Stimulated activated naive CD4-positive, alpha-beta T cell treated with Interleukin-2 at 50 U/mL for 16 hours (primary cell): ENCODE data around the gene BMP8A.
"Not testable (repeated sequence)": the region's sequence is repeated elsewhere in the genome, so short reads cannot be mapped to it uniquely, and the experiment has no call there.

Experiments used
- DNase-seq: peaks from one replicate; lab custom pipeline; 2025; lab: John Stamatoyannopoulos, UW

Gene BMP8A, protein sequence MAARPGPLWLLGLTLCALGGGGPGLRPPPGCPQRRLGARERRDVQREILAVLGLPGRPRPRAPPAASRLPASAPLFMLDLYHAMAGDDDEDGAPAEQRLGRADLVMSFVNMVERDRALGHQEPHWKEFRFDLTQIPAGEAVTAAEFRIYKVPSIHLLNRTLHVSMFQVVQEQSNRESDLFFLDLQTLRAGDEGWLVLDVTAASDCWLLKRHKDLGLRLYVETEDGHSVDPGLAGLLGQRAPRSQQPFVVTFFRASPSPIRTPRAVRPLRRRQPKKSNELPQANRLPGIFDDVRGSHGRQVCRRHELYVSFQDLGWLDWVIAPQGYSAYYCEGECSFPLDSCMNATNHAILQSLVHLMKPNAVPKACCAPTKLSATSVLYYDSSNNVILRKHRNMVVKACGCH

DNA sequence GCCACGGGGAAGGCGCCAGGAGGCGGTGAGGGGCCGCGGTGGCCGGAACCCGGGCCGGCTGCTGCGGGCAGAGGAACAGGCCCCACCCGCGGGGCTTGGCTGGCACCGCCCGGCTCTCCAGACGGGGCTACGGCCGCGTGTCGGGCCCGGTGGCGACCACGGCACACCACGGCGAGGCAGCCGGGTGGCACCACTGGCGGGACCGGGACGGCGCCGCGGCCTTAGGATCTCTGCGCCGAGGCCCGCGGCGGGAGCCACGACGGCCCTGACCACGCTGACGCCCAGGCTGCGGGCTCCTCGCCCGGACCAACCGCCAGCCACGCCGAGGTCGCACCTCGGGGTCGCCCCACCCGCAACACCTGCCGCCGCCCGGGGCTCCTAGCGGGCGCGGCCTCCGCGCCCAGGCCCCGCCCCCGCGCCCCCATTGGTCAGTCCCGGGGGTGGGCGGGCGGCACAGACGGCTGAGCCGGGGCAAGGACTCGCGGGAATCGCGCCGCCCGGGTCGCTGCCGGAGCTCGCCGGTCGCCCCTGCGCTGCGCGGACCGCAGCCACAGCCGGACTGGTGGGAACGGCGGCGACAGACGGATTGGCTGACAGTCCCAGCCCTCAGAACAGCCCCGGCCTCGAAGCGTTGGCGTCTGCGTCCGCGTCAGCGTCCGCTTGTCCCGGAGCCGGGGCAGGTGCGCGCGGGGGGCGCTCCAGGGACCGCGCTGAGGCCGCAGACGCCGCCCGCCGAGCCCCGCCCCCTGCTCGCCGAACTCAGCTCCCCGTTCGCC is at the start of gene BMP8A:
Gene BMP8A, plus strand, starts transcription at position 491 of the 776 bp plus-strand sequence. CDS start 356 bp downstream, outside the sequence.
- DNase-seq = peak; percentile 66

DNA sequence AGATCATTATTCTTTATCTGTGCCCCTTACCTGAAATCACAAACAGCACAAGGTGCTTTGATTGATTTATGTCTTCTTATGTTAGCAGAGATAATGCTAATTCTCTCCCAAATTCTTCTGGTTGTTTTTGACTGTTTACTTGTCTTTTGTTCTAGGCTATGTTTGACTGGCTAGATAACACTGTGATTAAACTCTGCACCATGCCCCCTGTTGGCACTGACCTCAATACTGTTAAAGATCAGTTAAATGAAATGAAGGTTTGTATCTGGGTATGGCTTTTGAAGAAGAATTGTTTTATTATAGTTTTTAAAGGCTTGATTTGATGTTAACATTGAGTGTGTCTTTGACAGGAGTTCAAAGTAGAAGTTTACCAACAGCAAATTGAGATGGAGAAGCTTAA is 49.6 kb upstream of the BMP8A start:
- DNase-seq = no peak

DNA sequence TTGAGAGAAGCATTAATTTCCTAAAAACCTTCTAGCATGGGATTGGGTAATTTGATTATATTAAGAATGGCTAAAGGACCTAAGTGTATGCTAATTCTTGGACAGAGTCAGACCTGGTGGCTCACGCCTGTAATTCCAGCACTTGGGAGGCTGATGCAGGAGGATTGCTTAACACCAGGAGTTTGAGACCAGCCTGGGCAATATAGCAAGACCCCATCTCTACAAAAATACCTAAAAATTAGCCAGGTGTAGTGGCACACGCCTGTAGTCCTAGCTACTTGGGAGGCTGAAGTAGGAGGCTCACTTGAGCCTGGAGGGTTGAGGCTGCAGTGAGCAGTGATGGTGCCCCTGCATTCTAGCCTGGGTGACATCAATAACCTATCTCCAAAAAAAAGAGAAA is 45.9 kb upstream of the BMP8A start:
- no peak for DNase-seq

DNA sequence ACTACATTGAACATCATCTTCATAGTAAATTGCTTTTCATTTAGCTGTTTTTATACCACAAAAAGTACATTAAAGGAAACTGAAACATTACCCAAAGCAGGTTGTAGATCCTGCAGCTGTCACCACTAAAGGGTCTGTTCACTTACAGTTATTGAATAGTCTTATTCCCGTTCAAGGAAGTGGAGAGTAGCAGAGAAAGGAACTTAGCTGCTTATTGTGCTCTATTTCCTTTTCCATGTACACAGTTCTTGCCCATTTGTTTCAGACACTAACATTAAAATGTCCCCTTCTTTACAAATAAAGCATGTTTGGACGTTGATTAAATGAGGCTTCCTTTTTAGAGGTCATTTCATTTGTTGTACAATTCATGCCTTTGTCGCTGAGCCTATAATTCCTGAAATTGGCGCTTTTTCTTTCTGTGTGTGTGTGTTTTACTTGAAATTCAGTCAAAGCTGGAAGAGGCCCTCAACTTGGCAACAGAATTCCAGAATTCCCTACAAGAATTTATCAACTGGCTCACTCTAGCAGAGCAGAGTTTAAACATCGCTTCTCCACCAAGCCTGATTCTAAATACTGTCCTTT is 44.4 kb upstream of the BMP8A start:
- no peak for DNase-seq

DNA sequence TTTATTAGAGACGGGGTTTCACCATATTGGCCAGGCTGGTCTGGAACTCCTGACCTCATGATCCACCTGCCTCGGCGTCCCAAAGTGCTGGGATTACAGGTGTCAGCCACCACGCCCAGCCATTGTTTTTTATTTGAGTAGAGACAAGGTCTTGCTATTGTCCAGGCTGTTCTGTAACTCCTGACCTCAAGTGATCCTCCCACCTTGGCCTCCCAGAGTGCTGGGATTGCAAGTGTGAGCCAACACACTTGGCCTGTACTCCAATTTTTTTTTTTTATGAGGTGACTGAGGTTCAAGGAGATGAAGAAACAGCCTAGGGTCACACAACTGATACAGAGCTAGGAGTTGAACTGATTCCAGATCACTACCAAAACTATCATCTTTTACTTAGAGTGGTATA is 41.4 kb upstream of the BMP8A start:
- DNase-seq = not testable (repeated sequence)

DNA sequence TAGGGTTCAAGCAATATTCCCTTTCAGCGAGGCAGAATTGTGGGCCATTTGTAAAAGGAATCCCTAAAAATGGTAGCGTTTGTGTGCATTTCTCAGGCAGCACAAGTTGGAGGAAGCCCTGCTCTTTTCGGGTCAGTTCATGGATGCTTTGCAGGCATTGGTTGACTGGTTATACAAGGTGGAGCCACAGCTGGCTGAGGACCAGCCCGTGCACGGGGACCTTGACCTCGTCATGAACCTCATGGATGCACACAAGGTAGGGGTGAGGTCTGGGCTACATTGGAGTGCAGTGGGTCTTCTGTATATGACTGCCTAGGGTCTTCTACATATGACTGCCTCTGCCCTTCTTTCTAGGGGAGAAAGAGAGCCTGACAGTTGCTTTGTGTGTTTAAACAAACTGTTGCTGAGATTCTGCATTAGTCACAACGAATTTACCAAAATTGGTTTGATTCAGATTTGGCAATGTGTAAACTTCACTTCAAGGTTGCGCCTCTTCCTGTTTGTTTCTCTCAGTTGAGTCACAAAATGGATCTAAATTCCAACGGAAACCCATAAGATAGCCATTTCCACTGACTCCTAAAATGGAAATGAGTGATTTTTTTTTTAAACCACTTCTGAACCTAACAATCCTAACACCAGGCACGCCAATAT is 40.4 kb upstream of the BMP8A start:
- DNase-seq = no peak

DNA sequence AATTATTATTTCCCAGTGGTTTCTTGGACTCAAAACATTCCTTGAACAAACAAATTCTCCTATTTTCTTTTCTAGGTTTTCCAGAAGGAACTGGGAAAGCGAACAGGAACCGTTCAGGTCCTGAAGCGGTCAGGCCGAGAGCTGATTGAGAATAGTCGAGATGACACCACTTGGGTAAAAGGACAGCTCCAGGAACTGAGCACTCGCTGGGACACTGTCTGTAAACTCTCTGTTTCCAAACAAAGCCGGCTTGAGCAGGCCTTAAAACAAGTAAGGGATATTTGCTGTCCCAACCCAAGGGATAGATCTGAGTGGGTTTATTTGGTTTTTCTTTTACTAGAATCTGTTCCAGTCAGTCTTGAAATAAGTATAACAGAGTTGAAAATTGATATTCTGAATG is 39.4 kb upstream of the BMP8A start:
- DNase-seq = no peak

DNA sequence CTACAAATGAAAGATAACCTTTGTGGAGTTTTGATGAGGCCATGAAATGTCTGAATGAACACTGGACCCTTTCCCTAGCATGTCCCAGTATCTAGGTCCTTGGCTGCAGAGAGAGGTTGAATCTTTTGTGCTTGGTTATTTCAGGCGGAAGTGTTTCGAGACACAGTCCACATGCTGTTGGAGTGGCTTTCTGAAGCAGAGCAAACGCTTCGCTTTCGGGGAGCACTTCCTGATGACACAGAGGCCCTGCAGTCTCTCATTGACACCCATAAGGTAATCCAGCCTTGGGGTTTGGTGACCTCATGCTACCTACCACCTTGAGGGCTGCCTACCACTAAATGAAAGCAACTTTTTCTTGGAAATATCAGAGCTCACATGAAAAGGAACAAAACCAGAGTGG is 38.9 kb upstream of the BMP8A start:
- DNase-seq = no peak

DNA sequence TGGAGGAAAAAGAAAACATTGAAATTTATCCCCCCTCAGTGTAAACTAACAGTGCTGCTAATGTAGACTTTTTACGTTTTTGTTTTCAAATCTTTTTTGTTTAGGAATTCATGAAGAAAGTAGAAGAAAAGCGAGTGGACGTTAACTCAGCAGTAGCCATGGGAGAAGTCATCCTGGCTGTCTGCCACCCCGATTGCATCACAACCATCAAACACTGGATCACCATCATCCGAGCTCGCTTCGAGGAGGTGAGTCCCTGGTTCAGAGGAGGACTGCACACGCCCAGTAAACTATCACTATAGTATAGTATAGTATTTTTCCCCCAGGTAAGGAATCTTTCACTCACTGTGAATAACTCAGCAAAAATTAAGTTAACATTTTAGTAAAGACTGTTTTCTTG is 37.8 kb upstream of the BMP8A start:
- no peak for DNase-seq

DNA sequence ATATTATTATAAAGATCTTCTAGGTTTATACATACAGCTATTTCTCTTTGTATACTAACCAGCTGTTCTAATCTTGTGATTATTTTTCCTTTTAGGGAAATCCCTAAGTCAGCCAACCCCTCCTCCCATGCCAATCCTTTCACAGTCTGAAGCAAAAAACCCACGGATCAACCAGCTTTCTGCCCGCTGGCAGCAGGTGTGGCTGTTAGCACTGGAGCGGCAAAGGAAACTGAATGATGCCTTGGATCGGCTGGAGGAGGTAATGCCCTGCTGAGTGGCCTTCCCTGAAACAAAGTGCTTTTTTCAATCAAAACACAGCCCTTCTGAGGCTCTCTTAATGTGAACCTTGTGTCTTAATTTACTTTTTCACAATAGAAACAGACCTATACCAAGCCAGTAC is 32.4 kb upstream of the BMP8A start:
- DNase-seq = no peak

DNA sequence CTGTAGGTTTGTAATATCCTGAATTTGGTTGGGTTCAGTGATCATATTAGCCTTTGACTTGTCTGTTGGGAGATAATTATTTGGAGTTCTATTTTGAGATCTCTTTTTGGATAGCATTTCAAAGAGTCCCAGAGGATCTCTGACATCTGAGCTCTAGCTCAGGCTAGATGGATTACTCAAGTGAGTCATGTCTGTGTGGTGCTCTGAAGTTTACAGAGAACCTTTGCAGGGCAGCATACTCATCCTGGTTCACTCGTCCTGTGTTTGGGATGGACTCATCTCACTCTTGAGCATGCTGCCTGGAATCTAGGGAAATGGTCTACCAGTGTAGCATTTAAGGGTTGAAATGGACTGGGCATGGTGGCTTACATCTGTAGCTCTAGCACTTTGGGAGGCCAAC is 29.4 kb upstream of the BMP8A start:
- DNase-seq = no peak

DNA sequence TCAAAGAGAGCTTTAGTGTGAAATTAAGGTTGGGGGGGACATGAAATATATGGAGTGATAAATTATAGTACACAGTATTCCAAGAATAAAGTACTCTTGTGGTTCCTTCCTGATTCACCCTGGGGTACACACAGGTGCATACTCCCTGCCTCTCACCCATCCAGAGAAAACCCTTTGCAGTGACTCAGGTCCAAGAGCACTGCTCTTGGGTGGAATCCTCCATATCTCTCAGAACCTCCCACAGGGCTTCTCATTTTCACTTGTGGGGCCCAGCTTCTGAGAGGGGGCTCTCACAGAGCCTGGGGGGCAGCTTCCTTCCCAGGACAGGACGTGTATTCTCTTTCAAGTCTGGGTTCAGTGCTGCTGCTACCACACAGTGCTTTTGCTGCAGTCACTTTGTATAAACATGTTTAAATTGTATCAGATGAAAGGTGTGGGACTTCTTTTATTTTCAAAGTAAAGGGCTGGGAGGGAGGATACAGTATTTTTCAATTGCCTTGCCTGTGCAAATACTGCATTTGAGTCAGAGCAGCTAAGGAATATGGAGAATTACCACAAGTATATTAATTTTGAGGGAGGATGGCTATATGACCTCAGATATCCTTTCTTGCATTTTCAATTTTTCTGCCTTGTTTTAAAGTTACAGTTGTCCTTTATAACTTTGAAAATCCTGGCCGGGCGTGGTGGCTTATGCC is 24.9 kb upstream of the BMP8A start:
- DNase-seq = no peak

DNA sequence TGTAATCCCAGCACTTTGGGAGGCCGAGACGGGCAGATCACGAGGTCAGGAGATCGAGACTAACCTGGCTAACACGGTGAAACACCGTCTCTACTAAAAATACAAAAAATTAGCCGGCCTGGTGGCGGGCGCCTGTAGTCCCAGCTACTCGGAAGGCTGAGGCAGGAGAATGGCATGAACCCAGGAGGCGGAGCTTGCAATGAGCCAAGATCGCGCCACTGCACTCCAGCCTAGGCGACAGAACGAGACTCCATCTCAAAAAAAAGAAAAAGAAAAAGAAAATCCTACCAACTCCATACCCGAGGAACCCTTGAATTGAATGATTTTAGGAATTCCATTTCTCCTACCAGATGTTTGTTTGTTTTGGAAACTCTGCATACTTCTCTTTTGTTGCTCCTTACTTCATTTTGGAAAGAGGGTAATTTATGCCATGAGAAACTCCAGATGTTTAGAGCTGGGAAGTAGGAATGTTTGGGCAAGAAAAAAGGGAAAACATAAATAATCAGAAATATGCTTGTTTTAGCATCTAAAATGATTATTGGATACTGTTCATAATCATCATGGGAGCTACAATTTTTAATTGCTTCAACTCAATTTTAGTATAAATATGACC is 24.2 kb upstream of the BMP8A start:
- not testable (repeated sequence) for DNase-seq

DNA sequence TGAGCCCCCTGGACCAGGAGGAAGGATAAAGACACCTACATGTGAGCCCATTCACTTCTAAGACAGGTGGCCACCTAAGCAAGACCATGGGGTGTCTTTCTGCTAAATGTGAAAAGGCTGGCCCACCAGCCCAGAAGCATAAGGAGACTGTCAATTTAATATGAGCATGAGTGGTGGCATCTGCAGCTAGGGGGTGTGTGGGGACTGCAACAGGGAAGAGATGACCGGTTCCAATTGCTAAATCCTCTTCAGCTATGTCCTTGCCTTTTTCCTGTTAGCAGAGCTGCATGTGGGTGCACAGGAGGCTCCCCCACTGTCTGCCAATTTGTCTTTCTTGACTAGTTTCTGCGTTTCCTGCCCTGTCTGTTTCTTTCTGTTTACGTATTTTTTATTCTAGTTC is 22.3 kb upstream of the BMP8A start:
- DNase-seq = no peak

DNA sequence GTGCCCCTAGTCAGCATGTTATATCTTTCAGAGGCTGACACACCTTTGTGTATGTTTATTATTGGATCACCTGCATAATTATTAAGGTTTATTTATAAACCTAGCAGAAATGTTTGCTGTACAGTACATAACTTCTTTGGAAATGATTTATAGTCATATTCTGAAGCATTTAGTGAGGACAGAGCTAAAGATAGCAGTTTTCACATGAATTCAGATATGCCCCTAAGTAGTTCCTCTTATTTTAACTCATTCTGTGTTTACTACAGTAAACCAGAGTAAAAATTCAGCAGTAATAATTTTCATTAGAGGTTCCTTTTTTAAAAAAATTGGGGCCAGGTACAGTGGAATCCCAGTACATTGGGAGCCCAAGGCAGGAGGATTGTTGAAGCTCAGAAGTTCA is 21.4 kb upstream of the BMP8A start:
- DNase-seq = no peak

DNA sequence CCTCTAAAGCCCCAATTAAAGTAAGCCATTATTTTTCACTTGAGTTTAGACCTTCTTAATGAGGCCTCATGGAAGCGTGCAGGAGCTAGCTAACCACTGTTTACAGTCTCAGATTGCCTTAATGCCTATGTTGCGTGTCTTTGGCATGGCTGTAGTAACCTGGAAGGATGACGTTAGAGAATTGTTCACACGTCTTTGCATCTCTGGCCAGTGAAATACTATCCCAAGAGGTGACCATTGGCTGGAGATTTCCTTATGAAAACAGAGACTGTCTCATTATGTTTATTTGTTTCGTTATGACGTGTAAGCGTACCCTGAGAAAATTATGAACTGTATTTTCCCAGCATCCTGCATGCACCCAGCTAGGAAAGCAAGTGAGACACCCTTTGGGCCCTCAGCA is 18.6 kb upstream of the BMP8A start:
- DNase-seq = no peak

DNA sequence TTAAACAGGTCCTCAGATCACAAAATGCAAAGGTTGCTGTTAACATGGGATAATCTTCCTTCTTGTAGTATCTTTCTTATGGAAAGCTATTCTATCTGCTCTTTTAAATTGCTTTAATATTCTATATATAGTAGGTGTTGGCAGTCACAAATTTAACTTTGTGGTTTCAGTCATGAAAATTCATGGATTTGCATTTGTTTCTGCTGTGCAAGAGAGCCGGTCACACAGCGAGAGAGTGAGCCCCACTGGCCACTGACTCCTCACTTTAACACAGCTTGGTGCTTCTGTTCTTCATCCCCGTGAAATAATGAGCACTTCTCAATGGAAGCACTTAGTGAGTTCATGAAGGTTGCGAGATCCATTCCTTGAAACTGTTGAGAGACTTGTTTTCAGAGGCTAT is 18.1 kb upstream of the BMP8A start:
- no peak for DNase-seq

DNA sequence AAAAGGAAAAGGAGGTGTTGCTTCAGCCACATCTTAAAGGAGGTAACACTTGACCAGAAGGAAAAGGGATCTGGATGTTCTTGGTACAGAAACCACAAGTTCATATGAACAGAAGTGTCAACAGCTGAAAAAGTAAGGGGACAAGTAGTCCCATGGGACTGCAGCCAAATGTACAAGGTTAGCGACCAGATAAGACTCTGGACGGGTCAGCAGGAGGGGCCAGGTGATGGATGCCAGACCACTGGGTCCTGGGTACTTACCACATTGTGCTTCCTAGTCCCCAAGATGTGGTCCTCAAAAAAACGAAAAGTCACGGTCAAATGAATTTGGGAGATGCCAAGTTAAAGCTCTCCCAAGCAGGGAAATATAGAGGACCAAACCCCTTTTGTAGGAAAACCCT is 16.6 kb upstream of the BMP8A start:
- no peak for DNase-seq

DNA sequence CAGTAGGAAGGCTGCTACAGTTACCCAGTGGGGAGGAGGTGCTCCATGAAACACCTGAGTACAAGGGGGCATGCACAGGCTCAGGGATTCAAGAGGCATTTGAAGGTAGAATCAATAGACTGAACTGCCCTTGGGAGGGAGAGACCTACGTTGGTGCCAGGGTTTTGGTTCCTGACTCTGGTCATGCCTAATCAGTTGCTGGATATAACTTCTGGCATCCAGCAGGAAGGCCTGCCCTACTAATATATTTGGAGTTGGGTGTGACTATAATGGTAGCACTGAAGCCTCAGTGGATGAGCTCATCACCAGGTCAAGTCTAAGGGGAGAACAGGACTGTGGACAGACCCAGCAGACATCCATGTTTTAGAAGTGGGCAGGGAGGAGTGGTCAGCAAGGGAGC is 15.9 kb upstream of the BMP8A start:
- not testable (repeated sequence) for DNase-seq

DNA sequence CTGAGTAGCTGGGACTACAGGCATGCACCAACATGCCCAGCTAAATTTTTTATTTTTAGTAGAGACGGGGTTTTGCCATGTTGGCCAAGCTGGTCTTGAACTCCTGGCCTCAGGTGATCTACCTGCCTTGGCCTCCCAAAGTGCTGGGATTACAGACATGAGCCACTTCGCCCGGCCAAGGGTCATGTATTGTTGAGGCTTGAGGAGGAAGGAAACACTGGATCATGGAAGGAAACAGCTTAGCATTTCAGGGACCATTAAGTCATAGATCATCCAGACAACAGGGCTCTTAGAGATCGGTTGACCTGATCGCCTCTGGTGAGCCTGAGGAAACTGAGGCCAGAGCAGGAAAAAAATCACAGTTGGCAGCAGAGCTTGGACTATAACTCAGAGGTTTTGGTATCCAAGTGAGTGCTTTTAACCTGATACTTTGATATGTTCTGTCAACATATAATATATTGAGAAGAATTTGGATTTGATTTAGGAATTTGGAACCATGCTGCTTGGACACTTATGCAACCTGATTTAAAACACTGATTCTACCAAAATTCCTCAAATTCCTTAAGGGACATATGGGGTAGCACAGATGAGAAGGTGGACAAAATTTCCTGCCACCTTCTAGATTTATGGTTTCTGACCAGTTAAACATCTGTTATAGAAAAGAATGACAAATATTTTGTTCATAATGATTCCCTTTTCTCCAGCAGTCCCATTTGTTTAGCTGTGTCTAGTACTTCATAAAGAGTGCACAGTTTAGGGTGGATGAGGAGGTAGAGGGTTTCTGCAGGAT is 13.1 kb upstream of the BMP8A start:
- DNase-seq = no peak

DNA sequence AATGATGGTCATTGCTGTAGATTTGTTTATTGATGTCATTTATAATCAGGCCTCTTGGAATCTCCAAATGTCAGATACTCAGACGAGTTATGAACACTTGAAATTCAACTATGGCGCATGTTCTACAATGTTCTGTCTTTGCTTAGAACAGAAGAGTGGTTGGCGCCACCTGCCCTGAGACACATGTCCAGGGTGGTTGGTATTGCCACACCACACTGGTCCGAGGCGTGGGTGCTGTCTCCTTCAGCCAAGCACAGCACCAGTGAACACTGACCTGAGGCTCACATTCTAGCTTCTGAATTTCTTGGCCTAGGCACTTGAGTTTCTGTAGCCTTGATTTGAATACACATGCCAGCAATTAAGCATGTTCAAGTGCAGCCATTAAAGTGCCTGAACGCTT is 10.1 kb upstream of the BMP8A start:
- DNase-seq = no peak
